ENCODE data around the gene ENTPD1.
"Not testable (repeated sequence)": the region's sequence is repeated elsewhere in the genome, so short reads cannot be mapped to it uniquely, and the experiment has no call there.

Gene ENTPD1

GRCh38 chr10:95798096-95798855 lies 42.3 kb downstream of the ENTPD1 start:
- no peak for DNase-seq

DNA sequence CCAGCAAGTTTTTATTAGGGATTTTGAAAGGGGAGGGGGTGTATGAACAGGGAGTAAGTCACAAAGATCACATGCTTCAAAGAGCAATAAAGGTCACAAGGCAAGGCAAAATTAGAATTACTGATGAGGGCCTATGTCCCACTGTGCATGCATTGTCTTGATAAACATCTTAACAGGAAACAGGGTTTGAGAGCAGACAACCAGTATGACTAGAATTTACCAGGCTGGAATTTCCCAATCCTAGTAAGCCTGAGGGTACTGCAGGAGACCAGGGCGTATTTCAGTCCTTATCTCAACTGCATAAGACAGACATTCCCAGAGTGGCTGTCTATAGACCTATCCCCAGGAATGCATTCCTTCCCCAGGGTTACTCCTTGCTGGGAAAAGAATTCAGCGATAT lies 44.3 kb downstream of the ENTPD1 start:
- not testable (repeated sequence) for DNase-seq

DNA sequence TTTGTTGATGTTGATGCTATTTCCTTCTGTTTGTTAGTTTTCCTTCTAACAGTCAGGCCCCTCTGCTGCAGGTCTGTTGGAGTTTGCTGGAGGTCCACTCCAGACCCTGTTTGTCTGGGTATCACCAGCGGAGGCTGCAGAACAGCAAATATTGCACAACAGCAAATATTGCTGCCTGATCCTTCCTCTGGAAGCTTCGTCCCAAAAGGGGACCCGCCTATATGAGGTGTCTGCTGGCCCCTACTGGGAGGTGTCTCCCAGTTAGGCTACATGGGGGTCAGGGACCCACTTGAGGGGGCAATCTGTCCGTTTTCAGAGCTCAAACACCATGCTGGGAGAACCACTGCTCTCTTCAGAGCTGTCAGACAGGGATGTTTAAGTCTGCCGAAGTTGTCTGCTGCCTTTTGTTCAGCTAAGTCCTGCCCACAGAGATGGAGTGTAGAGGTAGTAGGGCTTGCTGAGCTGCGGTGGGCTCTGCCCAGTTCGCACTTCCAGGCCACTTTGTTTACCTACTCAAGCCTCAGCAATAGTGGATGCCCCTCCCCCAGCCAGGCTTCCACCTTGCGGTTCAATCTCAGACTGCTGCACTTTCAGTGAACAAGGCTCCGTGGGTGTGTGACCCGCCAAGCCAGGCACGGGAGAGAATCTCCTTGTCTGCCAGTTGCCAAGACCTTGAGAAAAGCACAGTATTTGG lies 50.9 kb downstream of the ENTPD1 start:
- not testable (repeated sequence) for DNase-seq

DNA sequence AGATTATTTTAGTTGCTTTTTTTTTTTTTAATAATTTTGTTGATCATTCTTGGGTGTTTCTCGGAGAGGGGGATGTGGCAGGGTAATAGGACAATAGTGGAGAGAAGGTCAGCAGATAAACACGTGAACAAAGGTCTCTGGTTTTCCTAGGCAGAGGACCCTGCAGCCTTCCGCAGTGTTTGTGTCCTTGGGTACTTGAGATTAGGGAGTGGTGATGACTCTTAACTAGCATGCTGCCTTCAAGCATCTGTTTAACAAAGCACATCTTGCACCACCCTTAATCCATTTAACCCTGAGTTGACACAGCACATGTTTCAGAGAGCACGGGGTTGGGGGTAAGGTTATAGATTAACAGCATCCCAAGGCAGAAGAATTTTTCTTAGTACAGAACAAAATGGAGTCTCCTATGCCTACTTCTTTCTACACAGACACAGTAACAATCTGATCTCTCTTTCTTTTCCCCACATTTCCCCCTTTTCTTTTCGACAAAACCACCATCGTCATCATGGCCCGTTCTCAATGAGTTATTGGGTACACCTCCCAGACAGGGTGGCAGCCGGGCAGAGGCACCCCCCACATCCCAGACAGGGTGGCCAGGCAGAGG lies 52.8 kb downstream of the ENTPD1 start:
- DNase-seq, result not testable (repeated sequence)

GRCh38 chr10:95809370-95810197 lies 53.6 kb downstream of the ENTPD1 start:
- DNase-seq, result no peak

GRCh38 chr10:95810198-95810976 lies 54.4 kb downstream of the ENTPD1 start:
- no peak for DNase-seq

- no peak for DNase-seq
Observed at GRCh38 chr10:95813054-95813685, 57.2 kb downstream of the ENTPD1 start.

- DNase-seq, result peak in 1 of 2 donors; percentile 21
Observed at GRCh38 chr10:95814011-95814727, 58.2 kb downstream of the ENTPD1 start.

DNA sequence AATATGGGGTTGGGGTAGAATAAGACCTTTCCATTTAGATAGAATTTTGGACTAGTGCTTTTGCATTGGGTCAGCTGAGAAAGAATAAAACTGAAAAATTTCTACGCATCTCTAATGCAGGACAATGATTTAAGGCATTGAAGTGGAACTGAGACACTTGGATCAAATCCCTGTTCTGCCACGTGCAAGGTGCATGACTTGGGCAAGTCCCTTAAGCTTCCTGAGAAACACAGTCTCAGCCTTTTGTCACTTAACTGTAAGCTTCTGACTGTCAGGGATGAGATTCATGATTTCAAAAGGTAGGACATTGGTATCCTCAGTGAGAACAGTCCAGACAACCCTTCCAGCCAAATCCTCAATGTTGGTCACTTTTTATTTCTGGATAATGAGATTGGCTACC lies 59.2 kb downstream of the ENTPD1 start:
- DNase-seq, result no peak

GRCh38 chr10:95815701-95816240 lies 59.8 kb downstream of the ENTPD1 start:
- DNase-seq, result no peak

DNA sequence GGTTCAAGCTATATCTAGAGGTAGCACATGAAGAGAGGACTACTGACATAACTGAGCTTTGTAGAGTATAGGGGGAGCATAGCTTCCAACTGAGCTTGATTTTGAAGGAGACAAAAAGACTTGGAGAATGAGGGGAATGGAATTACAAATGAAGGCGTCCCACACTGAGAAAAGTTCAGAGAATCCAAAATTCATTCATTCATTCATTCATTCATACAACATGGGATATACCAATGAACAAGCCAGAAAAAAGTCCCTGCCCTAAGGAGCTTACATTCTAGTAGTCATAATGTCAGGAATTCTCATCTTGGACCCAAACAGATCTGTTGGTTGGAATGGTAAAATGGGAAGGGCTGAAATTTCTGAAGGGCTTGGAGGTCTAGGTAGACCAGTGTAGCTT lies 62.0 kb downstream of the ENTPD1 start:
- DNase-seq, result no peak

GRCh38 chr10:95818668-95819067 lies 62.7 kb downstream of the ENTPD1 start:
- no peak for DNase-seq

DNA sequence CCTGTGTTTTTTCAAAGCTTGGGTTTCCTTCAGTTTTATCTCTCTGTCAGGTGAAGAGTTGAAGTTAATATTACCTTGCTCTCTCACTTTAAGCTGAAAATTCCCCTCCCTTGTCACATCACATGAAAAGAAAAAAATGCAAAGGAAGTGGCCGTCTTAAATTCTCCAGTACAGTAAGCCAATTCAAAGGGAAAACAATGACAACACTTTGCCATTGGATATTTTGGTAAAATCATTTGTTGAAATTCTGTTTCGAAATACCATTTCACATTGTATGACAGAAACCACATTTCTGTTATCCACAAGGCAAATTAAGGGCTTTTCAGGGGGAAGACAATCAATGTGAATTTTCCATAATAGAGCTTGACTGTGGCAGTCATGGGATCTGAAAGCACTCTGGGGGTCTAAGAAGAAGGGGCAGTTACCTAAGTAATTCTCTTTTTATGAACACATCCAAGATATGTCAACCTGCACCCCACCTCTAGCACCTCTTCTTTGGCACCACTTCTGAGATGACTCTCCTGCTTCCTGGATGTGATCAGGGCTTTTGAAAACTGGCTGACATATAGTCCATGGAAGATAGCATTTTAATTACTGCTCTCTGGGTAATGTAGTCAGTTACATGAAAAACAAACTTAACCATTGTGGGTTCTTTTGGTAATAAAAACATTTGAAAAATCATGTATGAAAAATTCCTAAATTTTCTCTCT lies 63.8 kb downstream of the ENTPD1 start:
- DNase-seq, result peak in 1 of 2 donors; percentile 46

DNA sequence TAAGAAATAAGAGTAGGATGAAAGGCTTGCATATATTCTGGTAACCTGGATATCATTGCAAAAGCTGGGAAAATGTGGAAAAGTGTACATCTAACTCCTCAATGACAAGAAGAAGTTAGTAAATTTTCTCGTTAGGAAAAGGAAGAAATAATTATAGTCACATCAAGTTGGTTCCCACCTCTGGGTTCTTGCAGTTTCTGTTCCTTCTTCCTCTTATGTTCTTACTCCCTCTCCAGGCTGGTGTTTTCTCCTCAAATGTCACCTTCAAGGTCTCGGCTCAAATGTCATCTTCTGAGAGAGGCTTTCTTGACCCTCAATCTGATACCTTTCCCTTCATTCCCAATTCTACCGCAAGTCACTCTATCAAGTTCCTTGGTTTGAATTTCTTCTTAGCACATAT lies 64.4 kb downstream of the ENTPD1 start:
- DNase-seq, result peak; percentile 28 to 30

- DNase-seq, result peak; percentile 38 to 61
Observed at GRCh38 chr10:95821720-95822119, 65.8 kb downstream of the ENTPD1 start.

DNA sequence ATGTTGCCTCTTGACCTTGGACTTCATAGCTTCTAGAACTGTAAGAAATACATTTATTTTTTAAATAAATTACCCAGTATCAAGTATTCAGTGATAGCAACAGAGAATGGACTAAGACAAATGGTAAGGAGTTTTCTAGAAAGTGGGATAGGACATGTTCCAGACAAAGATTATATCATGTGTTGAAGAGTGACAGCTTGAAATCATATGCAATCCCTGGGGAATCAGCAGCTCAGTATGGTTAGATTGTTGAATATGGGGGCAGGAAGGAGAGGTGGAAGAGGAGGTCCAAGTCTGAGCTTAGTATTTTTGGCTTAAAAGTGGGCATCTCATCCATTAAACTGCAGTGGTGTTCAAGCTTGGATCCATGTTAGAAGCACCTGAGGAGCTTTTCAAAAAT lies 74.1 kb downstream of the ENTPD1 start:
- DNase-seq, result no peak

- no peak for DNase-seq
Observed at GRCh38 chr10:95831076-95831475, 75.1 kb downstream of the ENTPD1 start.

GRCh38 chr10:95831515-95831914 lies 75.6 kb downstream of the ENTPD1 start:
- no peak for DNase-seq

GRCh38 chr10:95832216-95833041 lies 76.5 kb downstream of the ENTPD1 start:
- DNase-seq, result no peak

Data from inflammatory macrophage (primary cell).